ENCODE data around the gene CGAS.

CGAS gene

DNA sequence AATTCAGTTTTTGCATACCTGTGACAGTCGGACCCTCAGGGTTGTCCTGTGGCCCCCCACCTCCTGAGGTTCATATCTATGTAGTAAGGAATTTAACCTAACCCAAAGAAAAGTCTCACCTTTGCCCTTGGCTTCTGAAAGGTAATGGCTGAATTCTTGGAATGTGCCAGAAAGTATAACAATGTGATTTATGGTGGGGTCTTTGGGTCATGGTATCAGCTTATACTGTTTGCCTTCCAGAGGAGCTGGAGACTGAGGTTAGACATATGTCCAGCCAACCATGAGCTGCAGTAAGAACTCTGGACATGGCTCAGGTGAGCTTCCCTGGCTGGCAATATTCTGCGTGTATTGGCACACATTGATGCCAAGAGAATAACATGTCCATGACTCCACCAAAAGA, 30.6 kb downstream of the CGAS start:
- Histone ChIP-seq H3K9ac (ENCODE audit: low read length) (no peak overlapping the region), H3K27ac (ENCODE audit: low read depth, low read length) (no peak overlapping the region), H3K56ac (ENCODE audit: low read length) (no peak overlapping the region), H3K18ac (ENCODE audit: low read length) (no peak overlapping the region), H3K4me2 (ENCODE audit: low read length) (no peak overlapping the region), H2BK5ac (ENCODE audit: low read length) (no peak overlapping the region), H2BK15ac (replicated peaks; ENCODE audit: low read depth) (no peak overlapping the region), H4K8ac (ENCODE audit: low read depth, low read length) (no peak overlapping the region), H2AK5ac (ENCODE audit: low read length) (no peak overlapping the region), H3K23ac (ENCODE audit: low read length) (no peak overlapping the region), H3K79me2 (ENCODE audit: control insufficient read depth, insufficient read depth, low read length) (no peaks in the 10 kb centered on the region), H3K27me3 (ENCODE audit: insufficient read depth, low read length, poor library complexity) (no peaks in the 10 kb centered on the region), H4K5ac (ENCODE audit: low read length) (no peak overlapping the region), H3K4me1 (ENCODE audit: control insufficient read depth, low read depth, low read length) (no peaks in the 10 kb centered on the region), H2BK120ac (ENCODE audit: low read depth, low read length) (no peak overlapping the region), H3K79me1 (ENCODE audit: low read length) (no peaks in the 10 kb centered on the region), H3K4ac (ENCODE audit: low read depth, low read length) (no peak overlapping the region), H3K36me3 (ENCODE audit: control insufficient read depth, insufficient read depth, low read length) (no peaks in the 10 kb centered on the region), H3K4me3 (ENCODE audit: low read length) (no peak overlapping the region)
- DNase-seq = no peak
- no CpG with 5 or more reads among the region's 2 CpGs for WGBS (ENCODE audit: extremely low coverage, insufficient coverage, low lambda C conversion rate)

DNA sequence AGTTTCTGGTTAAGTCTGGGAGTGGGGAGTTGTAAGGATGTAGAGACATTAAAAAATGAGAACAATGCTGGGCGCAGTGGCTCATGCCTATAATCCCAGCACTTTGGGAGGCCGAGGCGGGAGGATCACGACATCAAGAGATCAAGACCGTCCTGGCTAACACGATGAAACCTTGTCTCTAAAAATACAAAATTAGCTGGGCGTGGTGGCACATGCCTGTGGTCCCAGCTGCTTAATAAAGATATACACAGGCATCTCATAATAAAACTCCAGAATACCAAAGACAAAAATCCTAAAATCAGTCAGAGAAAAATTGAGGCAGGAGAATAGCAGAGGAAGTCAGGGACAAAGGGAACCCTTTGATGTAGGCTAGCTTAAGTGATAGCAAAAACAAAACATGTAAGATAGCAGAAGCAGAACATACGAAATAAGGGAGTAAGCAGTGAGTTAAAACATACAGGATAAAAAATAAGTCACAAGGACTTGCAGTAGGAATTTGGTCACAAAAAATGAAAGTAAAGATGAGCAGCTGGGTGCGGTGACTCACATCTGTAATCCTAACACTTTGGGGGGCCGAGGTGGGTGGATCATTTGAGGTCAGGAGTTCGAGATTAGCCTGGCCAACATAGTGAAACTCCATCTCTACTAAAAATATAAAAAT, 33.9 kb downstream of the CGAS start:
- Histone ChIP-seq H4K8ac (ENCODE audit: low read depth, low read length) (no peak overlapping the region), H3K23ac (ENCODE audit: low read length) (no peak overlapping the region), H3K79me2 (ENCODE audit: control insufficient read depth, insufficient read depth, low read length) (no peaks in the 10 kb centered on the region), H3K56ac (ENCODE audit: low read length) (no peak overlapping the region), H3K4me1 (ENCODE audit: control insufficient read depth, low read depth, low read length) (no peaks in the 10 kb centered on the region), H3K4me2 (ENCODE audit: low read length) (no peak overlapping the region), H3K36me3 (ENCODE audit: control insufficient read depth, insufficient read depth, low read length) (no peaks in the 10 kb centered on the region), H3K4ac (ENCODE audit: low read depth, low read length) (no peak overlapping the region), H2BK5ac (ENCODE audit: low read length) (no peak overlapping the region), H3K9ac (ENCODE audit: low read length) (no peak overlapping the region), H3K27ac (ENCODE audit: low read depth, low read length) (no peak overlapping the region), H2AK5ac (ENCODE audit: low read length) (no peak overlapping the region), H3K18ac (ENCODE audit: low read length) (no peak overlapping the region), H2BK15ac (replicated peaks; ENCODE audit: low read depth) (no peak overlapping the region), H3K4me3 (ENCODE audit: low read length) (no peak overlapping the region), H3K79me1 (ENCODE audit: low read length) (no peaks in the 10 kb centered on the region), H2BK120ac (ENCODE audit: low read depth, low read length) (no peak overlapping the region), H3K27me3 (ENCODE audit: insufficient read depth, low read length, poor library complexity) (no peaks in the 10 kb centered on the region), H4K5ac (ENCODE audit: low read length) (no peak overlapping the region)
- no CpG with 5 or more reads among the region's 11 CpGs for WGBS (ENCODE audit: extremely low coverage, insufficient coverage, low lambda C conversion rate)
- no peak for DNase-seq

DNA sequence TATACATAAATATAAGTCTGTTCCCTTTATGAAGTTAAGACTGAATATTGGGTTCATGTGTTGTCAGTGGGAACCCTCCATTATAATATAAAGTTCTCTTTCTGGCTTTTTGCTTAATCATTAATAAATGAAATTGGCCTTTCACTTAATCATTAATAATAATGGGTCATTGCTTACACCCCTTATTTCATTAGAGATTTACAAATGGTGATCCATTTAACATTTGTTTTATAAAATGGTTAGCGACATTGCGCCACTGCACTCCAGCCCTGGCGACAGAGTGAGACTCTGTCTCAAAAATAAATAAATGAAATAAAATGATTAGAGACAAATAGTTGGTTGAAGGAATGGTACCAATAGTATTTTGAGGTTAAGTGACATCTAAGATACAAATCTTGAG, 39.0 kb downstream of the CGAS start:
- H3K18ac ChIP-seq (ENCODE audit: low read length) = no peak overlapping the region
- H4K8ac ChIP-seq (ENCODE audit: low read depth, low read length) = no peak overlapping the region
- no peak overlapping the region for H2BK120ac ChIP-seq (ENCODE audit: low read depth, low read length)
- no peaks in the 10 kb centered on the region for H3K4me1 ChIP-seq (ENCODE audit: control insufficient read depth, low read depth, low read length)
- no peak overlapping the region for H2BK15ac ChIP-seq (replicated peaks; ENCODE audit: low read depth)
- H2BK5ac ChIP-seq (ENCODE audit: low read length) = no peak overlapping the region
- H3K4ac ChIP-seq (ENCODE audit: low read depth, low read length) = no peak overlapping the region
- no peak for DNase-seq
- H3K27ac ChIP-seq (ENCODE audit: low read depth, low read length) = no peak overlapping the region
- no peaks in the 10 kb centered on the region for H3K79me1 ChIP-seq (ENCODE audit: low read length)
- WGBS (ENCODE audit: extremely low coverage, insufficient coverage, low lambda C conversion rate) = no CpG with 5 or more reads among the region's 3 CpGs
- H3K4me3 ChIP-seq (ENCODE audit: low read length) = no peak overlapping the region
- H3K36me3 ChIP-seq (ENCODE audit: control insufficient read depth, insufficient read depth, low read length) = no peaks in the 10 kb centered on the region
- no peaks in the 10 kb centered on the region for H3K79me2 ChIP-seq (ENCODE audit: control insufficient read depth, insufficient read depth, low read length)
- H2AK5ac ChIP-seq (ENCODE audit: low read length) = no peak overlapping the region
- no peak overlapping the region for H3K9ac ChIP-seq (ENCODE audit: low read length)
- no peak overlapping the region for H3K4me2 ChIP-seq (ENCODE audit: low read length)
- H3K27me3 ChIP-seq (ENCODE audit: insufficient read depth, low read length, poor library complexity) = no peaks in the 10 kb centered on the region
- no peak overlapping the region for H3K56ac ChIP-seq (ENCODE audit: low read length)
- H4K5ac ChIP-seq (ENCODE audit: low read length) = no peak overlapping the region
- no peak overlapping the region for H3K23ac ChIP-seq (ENCODE audit: low read length)

DNA sequence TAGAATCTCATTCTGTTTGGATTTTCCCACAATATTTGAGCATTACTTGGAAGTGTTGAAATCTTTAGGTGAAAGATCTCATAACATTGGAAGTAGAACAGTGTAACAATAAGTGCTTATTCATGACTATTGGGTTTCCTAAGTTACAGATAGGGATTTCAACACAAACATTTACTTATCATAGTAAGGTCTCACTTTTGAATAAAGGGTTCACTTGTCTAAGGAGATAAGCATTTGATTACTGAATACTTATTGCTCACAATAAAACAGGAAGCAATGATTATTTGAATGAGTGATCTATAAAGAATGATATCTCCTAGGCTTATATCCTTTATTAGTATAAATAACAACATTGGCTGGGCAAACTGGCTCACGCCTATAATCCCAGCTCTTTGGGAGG, 42.7 kb downstream of the CGAS start:
- no peak overlapping the region for H4K5ac ChIP-seq (ENCODE audit: low read length)
- H3K9ac ChIP-seq (ENCODE audit: low read length) = no peak overlapping the region
- H2BK5ac ChIP-seq (ENCODE audit: low read length) = no peak overlapping the region
- no peak overlapping the region for H4K8ac ChIP-seq (ENCODE audit: low read depth, low read length)
- no peak for DNase-seq
- no CpG with 5 or more reads among the region's 1 CpG for WGBS (ENCODE audit: extremely low coverage, insufficient coverage, low lambda C conversion rate)
- H2AK5ac ChIP-seq (ENCODE audit: low read length) = no peak overlapping the region
- H3K79me1 ChIP-seq (ENCODE audit: low read length) = no peaks in the 10 kb centered on the region
- no peak overlapping the region for H3K27ac ChIP-seq (ENCODE audit: low read depth, low read length)
- H3K23ac ChIP-seq (ENCODE audit: low read length) = no peak overlapping the region
- H3K18ac ChIP-seq (ENCODE audit: low read length) = no peak overlapping the region
- no peak overlapping the region for H2BK120ac ChIP-seq (ENCODE audit: low read depth, low read length)
- H3K27me3 ChIP-seq (ENCODE audit: insufficient read depth, low read length, poor library complexity) = no peaks in the 10 kb centered on the region
- no peak overlapping the region for H3K4me2 ChIP-seq (ENCODE audit: low read length)
- no peak overlapping the region for H2BK15ac ChIP-seq (replicated peaks; ENCODE audit: low read depth)
- no peaks in the 10 kb centered on the region for H3K36me3 ChIP-seq (ENCODE audit: control insufficient read depth, insufficient read depth, low read length)
- H3K4me1 ChIP-seq (ENCODE audit: control insufficient read depth, low read depth, low read length) = no peaks in the 10 kb centered on the region
- no peak overlapping the region for H3K4me3 ChIP-seq (ENCODE audit: low read length)
- H3K56ac ChIP-seq (ENCODE audit: low read length) = no peak overlapping the region
- no peak overlapping the region for H3K4ac ChIP-seq (ENCODE audit: low read depth, low read length)
- no peaks in the 10 kb centered on the region for H3K79me2 ChIP-seq (ENCODE audit: control insufficient read depth, insufficient read depth, low read length)

DNA sequence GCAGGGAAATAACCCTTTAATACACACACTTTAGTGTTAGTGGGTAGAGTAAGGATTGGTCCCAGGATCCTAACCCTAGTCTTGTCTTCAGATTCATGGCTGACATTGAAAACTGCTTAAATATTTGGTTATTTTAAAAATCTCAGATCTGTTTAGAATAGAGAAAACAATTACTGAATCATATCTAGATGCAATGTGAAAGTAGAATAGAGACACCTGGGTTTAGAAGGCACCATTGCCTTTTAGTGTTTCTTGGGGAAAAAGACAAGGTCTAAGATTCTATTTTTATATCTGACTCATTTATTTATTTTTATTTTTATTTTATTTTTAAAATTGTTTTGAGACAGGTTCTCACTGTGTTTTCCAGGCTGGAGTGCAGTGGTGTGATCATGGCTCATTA, 51.4 kb downstream of the CGAS start:
- Histone ChIP-seq H2BK120ac (ENCODE audit: low read depth, low read length) (no peak overlapping the region), H3K27me3 (ENCODE audit: insufficient read depth, low read length, poor library complexity) (no peaks in the 10 kb centered on the region), H3K18ac (ENCODE audit: low read length) (no peak overlapping the region), H4K5ac (ENCODE audit: low read length) (no peak overlapping the region), H3K79me1 (ENCODE audit: low read length) (no peaks in the 10 kb centered on the region), H3K4me1 (ENCODE audit: control insufficient read depth, low read depth, low read length) (no peaks in the 10 kb centered on the region), H2BK5ac (ENCODE audit: low read length) (no peak overlapping the region), H3K56ac (ENCODE audit: low read length) (no peak overlapping the region), H3K4me3 (ENCODE audit: low read length) (no peak overlapping the region), H2BK15ac (replicated peaks; ENCODE audit: low read depth) (no peak overlapping the region), H3K9ac (ENCODE audit: low read length) (no peak overlapping the region), H3K79me2 (ENCODE audit: control insufficient read depth, insufficient read depth, low read length) (no peaks in the 10 kb centered on the region), H4K8ac (ENCODE audit: low read depth, low read length) (no peak overlapping the region), H3K23ac (ENCODE audit: low read length) (no peak overlapping the region), H2AK5ac (ENCODE audit: low read length) (no peak overlapping the region), H3K36me3 (ENCODE audit: control insufficient read depth, insufficient read depth, low read length) (no peaks in the 10 kb centered on the region), H3K27ac (ENCODE audit: low read depth, low read length) (no peak overlapping the region), H3K4ac (ENCODE audit: low read depth, low read length) (no peak overlapping the region), H3K4me2 (ENCODE audit: low read length) (no peak overlapping the region)
- DNase-seq = no peak

DNA sequence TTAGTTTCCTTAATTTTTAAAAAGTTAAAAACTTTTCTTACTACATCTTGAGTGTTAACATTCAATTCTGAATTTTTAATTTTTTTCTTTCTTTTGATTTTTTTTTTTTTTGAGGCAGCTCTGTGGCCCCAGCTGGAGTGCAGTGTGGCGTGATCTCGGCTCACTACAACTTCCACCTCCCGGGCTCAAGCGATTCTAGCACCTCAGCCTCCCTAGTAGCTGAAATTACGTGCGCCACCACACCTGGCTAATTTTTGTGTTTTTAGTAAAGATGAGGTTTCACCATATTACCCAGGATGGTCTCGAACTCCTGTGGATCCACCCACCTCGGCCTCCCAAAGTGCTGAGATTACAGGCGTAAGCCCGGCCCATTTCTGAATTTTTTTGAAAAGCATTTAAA, 56.2 kb downstream of the CGAS start:
- Histone ChIP-seq H3K4me3 (ENCODE audit: low read length) (no peak overlapping the region), H2BK5ac (ENCODE audit: low read length) (no peak overlapping the region), H3K9ac (ENCODE audit: low read length) (no peak overlapping the region), H3K23ac (ENCODE audit: low read length) (no peak overlapping the region), H3K4me2 (ENCODE audit: low read length) (no peak overlapping the region), H3K27ac (ENCODE audit: low read depth, low read length) (no peak overlapping the region), H3K27me3 (ENCODE audit: insufficient read depth, low read length, poor library complexity) (no peaks in the 10 kb centered on the region), H2BK120ac (ENCODE audit: low read depth, low read length) (no peak overlapping the region), H4K8ac (ENCODE audit: low read depth, low read length) (no peak overlapping the region), H3K79me1 (ENCODE audit: low read length) (no peaks in the 10 kb centered on the region), H3K4ac (ENCODE audit: low read depth, low read length) (no peak overlapping the region), H3K36me3 (ENCODE audit: control insufficient read depth, insufficient read depth, low read length) (no peaks in the 10 kb centered on the region), H2BK15ac (replicated peaks; ENCODE audit: low read depth) (no peak overlapping the region), H3K4me1 (ENCODE audit: control insufficient read depth, low read depth, low read length) (no peaks in the 10 kb centered on the region), H2AK5ac (ENCODE audit: low read length) (no peak overlapping the region), H3K18ac (ENCODE audit: low read length) (no peak overlapping the region), H3K56ac (ENCODE audit: low read length) (no peak overlapping the region), H4K5ac (ENCODE audit: low read length) (no peak overlapping the region), H3K79me2 (ENCODE audit: control insufficient read depth, insufficient read depth, low read length) (no peaks in the 10 kb centered on the region)
- WGBS (ENCODE audit: extremely low coverage, insufficient coverage, low lambda C conversion rate) = no CpG with 5 or more reads among the region's 10 CpGs
- no peak for DNase-seq
